HFF-Myc (cell line): Measurements from ENCODE around the gene CTNNA3.
"Not testable (repeated sequence)": the region's sequence is repeated elsewhere in the genome, so short reads cannot be mapped to it uniquely, and the experiment has no call there.

Experiments
- DNase-seq: peaks from one replicate; pipeline ENCODE4 v3.0.0-alpha.2; 2011; ENCODE audit warnings: low read depth; ENCODE audit errors: extremely low read depth
- H3K4me3 ChIP-seq: replicated peaks from 2 replicates; pipeline ENCODE4 v1.5.1; 2011; ENCODE audit warnings: low read depth, mild to moderate bottlenecking, control low read depth, low read length
- CTCF ChIP-seq: IDR thresholded peaks from 2 replicates; pipeline ENCODE4 v1.5.1; 2012; ENCODE audit warnings: mild to moderate bottlenecking, low read depth, low read length, control low read depth; ENCODE audit errors: missing control alignments

The CTNNA3 gene

GRCh38 chr10:67549390-67549789 is 146.6 kb downstream of the CTNNA3 start:
- TF ChIP-seq CTCF, result no peak

GRCh38 chr10:67541411-67541810 is 154.6 kb downstream of the CTNNA3 start:
- TF ChIP-seq CTCF, result no peak
- H3K4me3 ChIP-seq, result no peak overlapping the region
- DNase-seq, result no peak

More at GRCh38 chr10:67549390-67549789, 146.6 kb downstream of the CTNNA3 start:
- DNase-seq, result no peak
- H3K4me3 ChIP-seq, result no peak overlapping the region

- DNase-seq, result no peak
- TF ChIP-seq CTCF, result no peak
- H3K4me3 ChIP-seq, result no peak overlapping the region
Observed at GRCh38 chr10:67539312-67539711, 156.7 kb downstream of the CTNNA3 start.

GRCh38 chr10:67537906-67538305 is 158.1 kb downstream of the CTNNA3 start:
- no peak overlapping the region for H3K4me3 ChIP-seq
- no peak for TF ChIP-seq CTCF
- DNase-seq, result no peak

- no peak overlapping the region for H3K4me3 ChIP-seq
- DNase-seq, result no peak
- TF ChIP-seq CTCF, result no peak
Observed at GRCh38 chr10:67533376-67533775, 162.6 kb downstream of the CTNNA3 start.

GRCh38 chr10:67530990-67531389 is 165.0 kb downstream of the CTNNA3 start:
- DNase-seq, result not testable (repeated sequence)

GRCh38 chr10:67527351-67527750 is 168.6 kb downstream of the CTNNA3 start:
- no peak overlapping the region for H3K4me3 ChIP-seq
- DNase-seq, result no peak
- TF ChIP-seq CTCF, result no peak

More at GRCh38 chr10:67530990-67531389, 165.0 kb downstream of the CTNNA3 start:
- H3K4me3 ChIP-seq, result not testable (repeated sequence)
